Measurements from ENCODE around the gene CPTP. TPM values are rescaled to one million over a fixed set of nuclear protein-coding genes. Genes with fewer than 3 reads are reported as not detected.

The CPTP gene
- total and polyA plus RNA-seq, 10 of the 15 experiments (the other 5 are each of a cell fraction or from before 2014, with no cell fraction given) = 0.06 to 24.3 (median 10.0) TPM

DNA sequence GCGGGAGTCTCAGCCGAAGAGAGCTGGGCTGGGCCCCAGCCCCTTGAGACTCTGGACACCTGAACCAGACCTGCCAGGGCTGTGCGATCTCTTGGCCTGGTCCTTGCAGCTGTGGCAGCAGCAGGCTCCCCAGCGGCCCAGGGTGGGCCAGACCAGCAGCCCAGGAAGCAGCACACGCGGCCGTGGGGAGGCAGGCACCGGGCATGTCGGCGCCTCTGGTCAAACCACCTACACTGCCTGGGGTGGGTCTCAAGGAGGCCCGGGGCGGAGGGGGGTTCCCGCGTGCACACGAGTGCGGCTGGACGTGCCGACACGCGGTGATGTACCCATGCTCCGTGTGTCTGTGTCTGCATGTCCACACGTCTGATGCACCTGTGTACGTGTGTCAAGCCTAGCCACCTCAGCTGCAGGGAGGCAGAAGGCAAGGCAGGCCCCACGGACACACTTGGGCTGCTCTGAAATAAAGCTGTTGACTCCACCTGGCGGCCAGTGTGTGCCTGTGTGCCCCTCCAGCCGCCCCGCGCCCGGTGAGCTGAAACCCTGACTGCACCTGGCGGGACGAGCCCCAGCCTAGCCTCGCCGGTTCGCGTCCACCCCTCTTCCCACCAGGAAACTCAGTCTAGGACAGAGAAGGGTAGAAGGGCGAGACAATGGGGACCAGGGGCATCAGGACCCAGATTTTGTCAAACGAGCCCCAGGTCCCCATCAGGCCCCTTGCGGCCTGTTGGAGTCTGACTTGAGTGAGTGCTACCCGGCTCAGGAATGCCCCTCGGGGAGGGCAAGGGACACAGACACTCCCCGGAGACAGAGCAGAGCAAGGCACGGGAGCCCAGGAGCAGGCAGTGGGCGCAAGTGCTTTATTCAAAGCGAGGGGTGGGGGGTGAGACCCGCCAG, 32.8 kb upstream of the CPTP start (continued):
- TF ChIP-seq, protein P1, sequence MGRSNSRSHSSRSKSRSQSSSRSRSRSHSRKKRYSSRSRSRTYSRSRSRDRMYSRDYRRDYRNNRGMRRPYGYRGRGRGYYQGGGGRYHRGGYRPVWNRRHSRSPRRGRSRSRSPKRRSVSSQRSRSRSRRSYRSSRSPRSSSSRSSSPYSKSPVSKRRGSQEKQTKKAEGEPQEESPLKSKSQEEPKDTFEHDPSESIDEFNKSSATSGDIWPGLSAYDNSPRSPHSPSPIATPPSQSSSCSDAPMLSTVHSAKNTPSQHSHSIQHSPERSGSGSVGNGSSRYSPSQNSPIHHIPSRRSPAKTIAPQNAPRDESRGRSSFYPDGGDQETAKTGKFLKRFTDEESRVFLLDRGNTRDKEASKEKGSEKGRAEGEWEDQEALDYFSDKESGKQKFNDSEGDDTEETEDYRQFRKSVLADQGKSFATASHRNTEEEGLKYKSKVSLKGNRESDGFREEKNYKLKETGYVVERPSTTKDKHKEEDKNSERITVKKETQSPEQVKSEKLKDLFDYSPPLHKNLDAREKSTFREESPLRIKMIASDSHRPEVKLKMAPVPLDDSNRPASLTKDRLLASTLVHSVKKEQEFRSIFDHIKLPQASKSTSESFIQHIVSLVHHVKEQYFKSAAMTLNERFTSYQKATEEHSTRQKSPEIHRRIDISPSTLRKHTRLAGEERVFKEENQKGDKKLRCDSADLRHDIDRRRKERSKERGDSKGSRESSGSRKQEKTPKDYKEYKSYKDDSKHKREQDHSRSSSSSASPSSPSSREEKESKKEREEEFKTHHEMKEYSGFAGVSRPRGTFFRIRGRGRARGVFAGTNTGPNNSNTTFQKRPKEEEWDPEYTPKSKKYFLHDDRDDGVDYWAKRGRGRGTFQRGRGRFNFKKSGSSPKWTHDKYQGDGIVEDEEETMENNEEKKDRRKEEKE (IDR thresholded peaks at IDR 0.05) = no peak
- TF ChIP-seq PRDM15 (CRISPR knock-in tag; IDR thresholded peaks at IDR 0.05) = no peak
- TF ChIP-seq DPF2 (IDR thresholded peaks at IDR 0.05) = no peak
- TF ChIP-seq NFIC (IDR thresholded peaks at IDR 0.05; ENCODE audit: low read depth, low read length) = no peak
- TF ChIP-seq, protein P2, sequence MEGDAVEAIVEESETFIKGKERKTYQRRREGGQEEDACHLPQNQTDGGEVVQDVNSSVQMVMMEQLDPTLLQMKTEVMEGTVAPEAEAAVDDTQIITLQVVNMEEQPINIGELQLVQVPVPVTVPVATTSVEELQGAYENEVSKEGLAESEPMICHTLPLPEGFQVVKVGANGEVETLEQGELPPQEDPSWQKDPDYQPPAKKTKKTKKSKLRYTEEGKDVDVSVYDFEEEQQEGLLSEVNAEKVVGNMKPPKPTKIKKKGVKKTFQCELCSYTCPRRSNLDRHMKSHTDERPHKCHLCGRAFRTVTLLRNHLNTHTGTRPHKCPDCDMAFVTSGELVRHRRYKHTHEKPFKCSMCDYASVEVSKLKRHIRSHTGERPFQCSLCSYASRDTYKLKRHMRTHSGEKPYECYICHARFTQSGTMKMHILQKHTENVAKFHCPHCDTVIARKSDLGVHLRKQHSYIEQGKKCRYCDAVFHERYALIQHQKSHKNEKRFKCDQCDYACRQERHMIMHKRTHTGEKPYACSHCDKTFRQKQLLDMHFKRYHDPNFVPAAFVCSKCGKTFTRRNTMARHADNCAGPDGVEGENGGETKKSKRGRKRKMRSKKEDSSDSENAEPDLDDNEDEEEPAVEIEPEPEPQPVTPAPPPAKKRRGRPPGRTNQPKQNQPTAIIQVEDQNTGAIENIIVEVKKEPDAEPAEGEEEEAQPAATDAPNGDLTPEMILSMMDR (IDR thresholded peaks at IDR 0.05 in 2 of 3, conservative IDR thresholded peaks at IDR 0.05 in 1 of 3; ENCODE audit: control insufficient read depth in 2 of 3, extremely low read depth in 1 of 3, insufficient read depth in 1 of 3, low read depth in 3 of 3, low read length in 3 of 3) = peak; percentile 78 to 85 (median 79)
- TF ChIP-seq SIN3A (IDR thresholded peaks at IDR 0.05; ENCODE audit: low read depth, low read length) = no peak
- TF ChIP-seq SMAD5 (IDR thresholded peaks at IDR 0.05; ENCODE audit: low read depth) = no peak
- TF ChIP-seq USF1 (IDR thresholded peaks at IDR 0.05; ENCODE audit: borderline replicate concordance, extremely low read length, insufficient read depth, low read depth, low read length) = no peak
- no peak for TF ChIP-seq FOXK2 (IDR thresholded peaks at IDR 0.05)
- TF ChIP-seq RFX5 (IDR thresholded peaks at IDR 0.05; ENCODE audit: low read depth, low read length) = no peak
- no peak for TF ChIP-seq HDGF (IDR thresholded peaks at IDR 0.05)
- no peak for TF ChIP-seq BCL3 (IDR thresholded peaks at IDR 0.05; ENCODE audit: borderline replicate concordance, insufficient read depth, low read depth, low read length, poor library complexity, severe bottlenecking)
- TF ChIP-seq NR2C2 (IDR thresholded peaks at IDR 0.05; ENCODE audit: borderline replicate concordance, control insufficient read depth, insufficient read length, low read depth) = no peak
- no peak for TF ChIP-seq ETV6 (conservative IDR thresholded peaks at IDR 0.05 in 1 of 2, IDR thresholded peaks at IDR 0.05 in 1 of 2; ENCODE audit: borderline replicate concordance in 1 of 2, low read depth in 1 of 2)
- TF ChIP-seq YBX1 (IDR thresholded peaks at IDR 0.05) = no peak
- no peak for TF ChIP-seq ZNF24 (IDR thresholded peaks at IDR 0.05)
- 0 out of 2 replicates have a peak, but pooled peaks have one; percentile 52 for TF ChIP-seq SMARCA5 (IDR thresholded peaks at IDR 0.05)
- TF ChIP-seq POLR2A (IDR thresholded peaks at IDR 0.05; ENCODE audit: low read depth, low read length) = peak; percentile 60

Data from GM12878 (cell line).